Erythroblast (primary cell): ENCODE measurements around the gene MCOLN2.

ENCODE experiments used
- GATA1 ChIP-seq: IDR thresholded peaks from 2 replicates; pipeline ENCODE4 v1.6.1; 2011; ENCODE audit warnings: low read depth, mild to moderate bottlenecking, control low read depth, low read length, moderate library complexity
- POLR2A ChIP-seq: IDR thresholded peaks from 2 replicates; pipeline ENCODE4 v1.6.1; 2011; ENCODE audit warnings: mild to moderate bottlenecking, low read length

DNA sequence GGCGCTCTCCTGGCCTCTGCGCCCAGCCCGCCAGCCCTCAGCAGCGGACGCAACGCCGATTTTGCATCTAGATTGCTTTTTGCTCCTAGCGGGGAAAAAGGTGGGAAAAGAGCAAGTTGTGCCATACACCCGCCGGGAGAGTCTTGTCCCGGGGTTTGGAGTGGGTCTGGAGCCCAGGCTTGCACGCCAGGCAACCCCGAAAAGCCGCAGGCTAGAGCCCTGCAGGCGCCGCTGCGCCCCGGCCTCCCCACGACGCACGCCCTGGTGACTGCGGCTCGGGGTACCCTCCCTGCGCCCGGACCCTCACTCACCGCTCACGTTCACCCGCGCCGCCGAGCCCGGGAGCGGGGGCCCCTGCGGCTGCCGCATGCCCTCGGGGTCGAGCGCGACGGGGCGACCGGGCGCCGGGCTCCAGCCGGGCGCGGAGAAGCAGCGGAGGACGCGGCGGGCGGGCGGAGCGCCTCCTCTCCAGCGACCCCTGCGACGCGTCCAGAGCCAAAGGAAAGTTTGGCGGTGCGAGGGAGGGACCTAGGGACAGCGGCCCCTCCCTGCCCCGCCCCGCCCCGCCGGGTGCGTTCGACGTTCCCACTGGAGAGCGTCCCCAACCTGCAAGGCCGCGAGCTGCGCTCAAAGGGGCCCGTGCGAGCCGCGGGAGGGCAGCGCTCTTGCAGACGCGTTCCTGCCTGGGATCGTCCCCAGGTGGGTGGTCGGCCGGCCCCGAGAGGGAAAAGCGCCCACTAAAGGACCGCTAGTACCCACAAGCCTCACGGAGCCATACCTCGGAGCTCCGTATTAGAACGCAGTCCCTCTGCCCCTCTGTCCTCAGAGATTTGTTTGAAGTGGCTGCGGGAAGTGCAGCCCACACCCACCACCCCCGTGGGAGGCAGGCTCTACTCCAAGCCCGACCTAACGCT, 104.0 kb downstream of the MCOLN2 start, which contains the start of gene LPAR3:
- TF ChIP-seq POLR2A, result no peak
- no peak for TF ChIP-seq GATA1
